Right ventricle myocardium inferior (tissue), 1 donor: ENCODE measurements around the gene MVB12A. TPM values are rescaled to one million over a fixed set of nuclear protein-coding genes. Genes with fewer than 3 reads are reported as not detected.

Experiments
- ATAC-seq: fragments of 200-7000 bp; cut with Tn5 transposase; one replicate; pipeline ENCODE4 v1.9.1; 2020; ENCODE audit warnings: mild to moderate bottlenecking, moderate library complexity
- DNase-seq: peaks from one replicate; pipeline ENCODE4 v3.0.0; 2021; ENCODE audit errors: missing footprints
- intact Hi-C: fragments of 100-400 bp; cut with DNase I; formaldehyde crosslinking; loops from one replicate; pipeline ENCODE4 v1.11.0; 2022
- total RNA-seq: library from RNA; stranded (reverse); fragmentation: NEBNext Ultra II Directional; extraction: Animal tissue kit (Norgen Biotek cat#: 25700); gene quantifications from one replicate; pipeline ENCODE4 v1.2.1, GENCODE V29; 2021
- donor health status: DM: no; HTN: yes; CAD: no; lungs with severe emphysema.

The MVB12A gene
- total RNA-seq, 1 donor from 2014 or later = 19.9 TPM

GRCh38 chr19:17460372-17461230 lies 40.8 kb downstream of the MVB12A start, which contains the start of gene NXNL1:
NXNL1 (minus strand) TSS chr19:17460926; CDS start chr19:17460869, 57 bp downstream.
- no peak for ATAC-seq
- intact Hi-C loops = no loop called here
- no peak for DNase-seq

DNA sequence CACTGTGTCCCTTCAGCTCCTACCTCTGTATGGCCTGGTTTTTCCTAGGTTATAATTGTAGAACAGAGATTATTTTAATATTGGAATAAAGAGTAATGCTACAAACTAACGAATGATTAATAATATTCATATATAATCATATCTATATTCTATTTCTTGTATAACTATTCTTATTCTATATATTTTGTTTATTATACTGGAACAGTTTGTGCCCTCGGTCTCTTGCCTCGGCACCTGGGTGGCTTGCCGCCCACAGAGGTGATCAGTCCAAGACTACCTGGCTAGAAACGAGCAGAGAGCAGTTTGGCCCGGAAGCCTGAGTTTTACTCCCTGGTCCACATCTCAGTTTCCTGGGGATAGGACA lies 46.6 kb downstream of the MVB12A start:
- ATAC-seq (no peak), DNase-seq (no peak)
- intact Hi-C loops = loop anchor here (2.0 to 5.0 kb wide), 4 partner anchors 44 to 119 kb away; partner anchors contain the start of genes CCDC194, MVB12A and PGLS

GRCh38 chr19:17467471-17468301 lies 47.8 kb downstream of the MVB12A start:
- intact Hi-C loops = loop anchor here (2.0 to 5.0 kb wide), 4 partner anchors 45 to 120 kb away; partner anchors contain the start of genes CCDC194, MVB12A and PGLS
- ATAC-seq (no peak), DNase-seq (no peak)

DNA sequence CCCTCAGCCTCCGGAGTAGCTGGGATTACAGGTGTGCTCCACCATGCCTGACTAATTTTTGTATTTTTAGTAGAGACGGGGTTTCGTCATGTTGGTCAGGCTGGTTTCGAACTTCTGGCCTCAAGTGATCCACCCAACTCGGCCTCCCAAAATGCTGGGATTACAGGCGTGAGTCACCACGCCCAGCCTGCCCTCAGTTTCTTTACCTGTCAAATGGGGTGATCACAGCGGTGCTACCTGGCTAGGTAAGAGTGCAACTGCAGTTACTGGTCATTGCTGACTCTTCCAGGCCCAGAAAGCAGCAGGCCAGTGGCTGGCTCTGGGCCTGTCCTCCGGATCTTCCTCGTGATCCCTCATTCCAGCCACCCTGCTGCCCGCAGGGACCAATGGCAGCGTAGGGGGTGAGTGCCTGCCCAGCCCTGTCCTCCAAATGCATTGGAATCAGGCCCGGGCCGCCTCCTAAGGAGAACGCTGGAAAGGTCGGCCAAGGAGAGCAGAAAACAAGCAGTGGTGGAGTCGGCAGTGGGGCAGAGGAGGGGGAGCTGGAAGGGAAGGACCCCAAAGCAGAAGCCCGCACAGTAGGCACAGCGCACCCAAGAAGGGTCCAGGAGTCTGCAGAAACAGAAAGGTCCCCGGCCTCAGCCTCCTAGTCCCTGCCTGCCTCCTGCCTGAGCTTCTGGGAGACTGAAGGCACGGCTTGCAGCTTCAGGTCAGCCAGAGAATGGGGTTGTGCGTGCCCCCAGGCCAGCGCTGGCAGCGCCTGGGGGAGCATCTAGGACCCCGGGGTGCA lies 48.6 kb downstream of the MVB12A start:
- DNase-seq (peak; percentile 89), ATAC-seq (peak; percentile 40)
- intact Hi-C loops = loop anchor here (5.0 kb wide), 3 partner anchors 44 to 121 kb away; partner anchors contain the start of genes MVB12A and PGLS

- DNase-seq = no peak
- intact Hi-C loops = loop anchor here (5.0 kb wide), 3 partner anchors 43 to 122 kb away; partner anchors contain the start of genes MVB12A and PGLS
- no peak for ATAC-seq
Observed at GRCh38 chr19:17469092-17469480, 49.2 kb downstream of the MVB12A start.

DNA sequence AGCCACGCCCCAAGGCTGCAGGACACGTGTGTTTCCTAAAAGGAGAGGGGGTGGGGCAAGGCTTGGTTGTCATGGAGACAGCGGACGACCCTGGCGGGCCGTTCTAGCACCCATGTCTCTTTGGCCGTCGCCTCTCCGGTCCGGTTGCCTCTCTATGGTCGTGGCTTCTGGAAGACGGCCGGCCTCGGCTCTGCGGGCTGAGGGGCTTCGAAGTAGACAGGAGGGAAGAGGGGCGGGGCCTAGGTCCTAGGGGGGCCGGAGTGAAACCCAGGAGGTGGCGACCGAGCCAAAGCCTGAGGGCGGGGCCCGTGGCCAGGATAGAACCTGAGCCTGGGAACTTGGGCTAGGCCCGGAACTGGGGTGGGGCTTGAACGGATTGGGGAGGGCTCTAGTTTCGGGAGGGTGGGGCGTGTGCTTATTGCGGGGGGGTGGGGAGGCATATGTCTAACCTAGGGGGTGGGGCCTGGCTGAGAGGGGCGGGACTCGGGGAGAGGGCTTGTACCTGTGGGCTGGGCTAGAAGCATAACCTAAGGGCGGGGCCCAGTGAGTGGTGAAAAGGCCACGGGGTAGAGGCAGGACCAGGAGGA lies 49.7 kb downstream of the MVB12A start:
- ATAC-seq = peak; percentile 84
- DNase-seq = peak; percentile 98
- intact Hi-C loops = loop anchor here (5.0 kb wide), 4 partner anchors 43 to 122 kb away; partner anchors contain the start of genes COLGALT1, MVB12A and PGLS

DNA sequence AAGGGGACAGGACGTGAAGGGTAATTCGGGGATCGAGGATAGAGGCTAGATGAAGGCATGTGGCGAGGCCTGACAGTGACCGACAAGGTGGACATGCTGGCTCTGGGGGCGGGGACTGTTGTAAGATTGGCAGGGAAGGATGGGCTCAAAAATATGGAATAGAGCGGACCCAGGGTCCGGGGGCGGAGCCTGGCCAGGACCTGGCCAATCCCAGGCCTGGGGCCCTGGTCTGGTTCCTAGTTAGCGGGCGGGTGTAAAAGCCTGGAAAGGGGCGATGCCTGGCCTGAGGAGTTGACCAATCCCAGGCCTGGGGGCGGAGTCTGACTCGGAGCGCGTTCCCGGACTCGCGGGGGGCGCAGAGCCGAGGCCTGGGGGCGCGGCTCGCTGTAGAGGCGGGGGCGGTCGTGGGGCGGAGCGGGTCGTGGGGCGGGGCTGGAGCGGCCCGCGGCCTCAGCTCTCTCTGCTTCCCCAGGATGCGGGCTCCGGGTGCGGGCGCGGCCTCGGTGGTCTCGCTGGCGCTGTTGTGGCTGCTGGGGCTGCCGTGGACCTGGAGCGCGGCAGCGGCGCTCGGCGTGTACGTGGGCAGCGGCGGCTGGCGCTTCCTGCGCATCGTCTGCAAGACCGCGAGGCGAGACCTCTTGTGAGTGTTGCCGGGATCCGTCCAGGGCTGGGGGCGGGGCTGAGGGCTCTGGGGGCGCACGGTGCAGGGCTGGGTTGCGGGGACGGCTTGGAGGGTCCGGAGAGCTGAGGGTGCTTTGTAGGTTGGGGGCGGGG lies 50.4 kb downstream of the MVB12A start, which contains the start of gene SLC27A1:
SLC27A1 (plus strand) TSS at position 457 of the 774 bp plus-strand sequence; CDS start at position 474, 17 bp downstream.
- peak; percentile 91 for ATAC-seq

DNA sequence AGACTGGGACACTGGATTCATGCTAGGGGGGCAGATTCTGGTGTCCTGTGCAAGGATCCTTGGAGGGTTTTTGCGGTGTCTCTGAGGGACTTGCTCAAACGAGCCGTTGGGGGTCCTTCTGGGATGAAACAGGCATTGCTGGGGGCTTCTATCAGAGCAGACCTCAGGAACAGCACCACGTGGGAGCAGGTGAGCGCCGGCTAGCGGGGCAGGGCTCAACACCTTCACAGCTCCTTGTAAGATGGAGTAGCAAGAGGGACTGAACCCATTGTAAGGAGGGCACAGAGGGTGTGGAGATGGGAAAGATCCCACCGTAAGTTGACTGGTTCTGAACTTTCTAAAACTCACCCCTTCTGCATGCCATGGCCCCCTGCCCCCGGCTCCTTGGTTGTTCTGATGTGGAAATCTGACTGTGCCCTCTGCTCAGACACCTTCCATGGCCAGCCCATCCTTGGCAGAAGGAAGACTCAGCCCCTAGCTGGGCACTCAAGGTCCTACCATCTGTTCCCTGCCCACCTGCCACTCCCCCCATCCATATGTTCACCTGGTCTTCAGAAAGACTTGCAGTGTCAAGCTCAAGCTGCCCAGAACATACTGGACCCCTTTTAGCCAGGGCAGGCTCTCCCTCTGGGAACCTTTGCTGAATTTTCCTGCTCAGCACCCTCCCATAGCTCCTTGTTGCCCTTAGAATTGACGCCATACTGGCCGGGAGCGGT lies 51.7 kb downstream of the MVB12A start:
- ATAC-seq (no peak), DNase-seq (no peak)
- intact Hi-C loops = loop anchor here (5.0 kb wide), 1 partner anchor 86 kb away; the partner anchor contains the start of gene COLGALT1

More for the DNA sequence above, 50.4 kb downstream of the MVB12A start, which contains the start of gene SLC27A1:
- DNase-seq = peak; percentile 99
- intact Hi-C loops = loop anchor here (5.0 kb wide), 1 partner anchor 87 kb away; the partner anchor contains the start of gene COLGALT1

- ATAC-seq = no peak
- DNase-seq = no peak
- intact Hi-C loops = loop anchor here (5.0 kb wide), 1 partner anchor 84 kb away; the partner anchor contains the start of gene COLGALT1
Observed at GRCh38 chr19:17473041-17473440, 53.2 kb downstream of the MVB12A start.

Other genes with a start within 250 kb of the MVB12A start
- gene USE1, start 204.7 kb upstream of the MVB12A start, total RNA-seq = 32.8 TPM
- gene OCEL1, start 193.8 kb upstream of the MVB12A start, total RNA-seq = 26.0 TPM
- gene NR2F6, start 174.1 kb upstream of the MVB12A start, total RNA-seq = 76.4 TPM
- gene USHBP1, start 155.3 kb upstream of the MVB12A start, total RNA-seq = 7.6 TPM
- 82.0 TPM for gene BABAM1, start 152.6 kb upstream of the MVB12A start, total RNA-seq
- 0.19 TPM for gene ANKLE1, start 138.1 kb upstream of the MVB12A start, total RNA-seq
- gene ABHD8, start 116.6 kb upstream of the MVB12A start, total RNA-seq = 13.8 TPM
- gene MRPL34, start 114.2 kb upstream of the MVB12A start, total RNA-seq = 200 TPM
- gene DDA1, start 110.5 kb upstream of the MVB12A start, total RNA-seq = 28.8 TPM
- gene ANO8, start 85.2 kb upstream of the MVB12A start, total RNA-seq = 9.6 TPM
- 11.5 TPM for gene GTPBP3, start 82.5 kb upstream of the MVB12A start, total RNA-seq
- 29.0 TPM for gene PLVAP, start 42.7 kb upstream of the MVB12A start, total RNA-seq
- gene CCDC194, start 25.9 kb upstream of the MVB12A start, total RNA-seq = not detected
- gene BST2, start 14.4 kb upstream of the MVB12A start, total RNA-seq = 54.5 TPM
- not detected for gene TMEM221, start 28.6 kb downstream of the MVB12A start, total RNA-seq
- not detected for gene NXNL1, start 40.9 kb downstream of the MVB12A start, total RNA-seq
- 66.2 TPM for gene SLC27A1, start 50.5 kb downstream of the MVB12A start, total RNA-seq
- gene PGLS, start 91.6 kb downstream of the MVB12A start, total RNA-seq = 20.8 TPM
- 35.5 TPM for gene COLGALT1, start 135.6 kb downstream of the MVB12A start, total RNA-seq